GM10266 (cell line): ENCODE results near the gene DMD.

Source experiments
- DNase-seq: peaks from one replicate; pipeline ENCODE4 v3.0.0; 2012; ENCODE audit errors: extremely low spot score
- CTCF ChIP-seq: IDR thresholded peaks from 2 replicates; pipeline ENCODE4 v1.5.1; 2012; ENCODE audit warnings: mild to moderate bottlenecking, low read depth; ENCODE audit not compliant: control insufficient read depth, insufficient read depth; ENCODE audit errors: missing control alignments

DMD gene

DNA sequence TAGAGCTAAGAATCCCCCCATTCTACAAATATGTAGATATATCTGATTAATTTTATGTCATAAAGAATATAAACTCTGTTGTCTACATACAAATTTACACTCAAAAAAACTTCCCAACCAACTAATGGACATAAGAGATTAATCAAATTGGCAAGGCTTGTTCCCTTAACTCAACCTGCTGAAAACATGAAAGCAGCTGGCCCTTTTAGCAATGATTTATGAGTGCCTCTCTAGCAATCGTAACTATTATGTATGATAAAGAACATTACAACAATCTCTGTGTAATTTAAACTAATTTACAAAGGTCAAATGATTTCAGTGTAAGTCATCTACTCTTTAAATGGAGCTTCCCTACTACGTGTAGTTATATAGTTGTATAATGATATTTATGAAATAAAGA, 2056.4 kb downstream of the DMD start:
- no peak for TF ChIP-seq CTCF
- DNase-seq = no peak

- TF ChIP-seq CTCF = no peak
- no peak for DNase-seq
These were observed 2057.8 kb downstream of the DMD start for GRCh38 chrX:31153475-31154047.

GRCh38 chrX:31147175-31147574, 2064.2 kb downstream of the DMD start:
- no peak for DNase-seq
- no peak for TF ChIP-seq CTCF

GRCh38 chrX:31139961-31140360, 2071.4 kb downstream of the DMD start:
- DNase-seq = no peak
- no peak for TF ChIP-seq CTCF

DNA sequence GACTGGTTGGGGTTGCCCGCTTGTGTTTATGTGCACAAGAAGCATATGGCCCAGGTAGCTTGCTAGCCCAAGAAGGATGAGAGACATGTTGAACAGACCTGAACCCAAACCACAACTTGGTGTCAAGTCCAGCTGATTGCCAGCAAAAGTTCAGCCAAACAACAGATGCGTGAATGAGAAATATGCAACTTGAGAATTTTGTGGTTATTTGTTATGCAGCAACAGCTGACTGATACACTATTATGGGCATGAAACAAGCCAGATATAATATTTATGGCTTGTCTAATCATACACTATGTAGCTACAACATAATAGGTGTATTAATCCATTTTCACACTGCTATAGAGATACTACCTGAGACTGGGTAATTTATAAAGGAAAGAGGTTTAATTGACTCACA, 2073.2 kb downstream of the DMD start:
- TF ChIP-seq CTCF = no peak
- DNase-seq = no peak

DNA sequence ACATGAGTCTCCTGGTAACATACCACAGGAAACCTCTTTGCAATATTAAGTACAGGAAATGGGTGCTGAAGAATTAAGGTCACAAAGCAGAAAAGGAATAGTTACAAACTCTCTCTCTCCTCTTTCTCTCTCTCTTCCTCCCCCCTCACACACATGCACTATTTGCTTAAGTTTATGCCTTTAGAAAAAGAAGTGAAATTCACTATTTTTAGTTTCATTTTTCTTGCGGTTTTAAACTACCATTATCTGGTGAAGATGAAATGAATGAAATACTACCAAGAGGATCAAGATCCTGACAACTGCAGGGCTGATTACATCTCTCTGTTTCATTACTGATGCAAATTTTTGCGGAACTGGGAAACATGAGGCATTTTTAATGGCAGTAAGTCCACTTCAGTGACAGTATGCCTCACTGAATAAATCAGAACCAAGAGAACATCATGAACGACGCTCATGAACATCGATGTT, 2075.2 kb downstream of the DMD start:
- peak; percentile 20 for DNase-seq
- TF ChIP-seq CTCF = no peak

GRCh38 chrX:31132821-31133241, 2078.5 kb downstream of the DMD start:
- DNase-seq = no peak
- TF ChIP-seq CTCF = no peak
